Lower leg skin (tissue), 3 donors: Measurements from ENCODE around the gene ACRBP.

ENCODE experiments used
- CTCF ChIP-seq, 3 donors: fragments of 450-650 bp; IDR thresholded peaks; one replicate each; pipeline ENCODE4 v1.5.1; 2016; ENCODE audit warnings: antibody characterized with exemption in 3 of 3, mild to moderate bottlenecking in 3 of 3, moderate library complexity in 2 of 3
- POLR2A ChIP-seq, 2 donors: fragments of 450-650 bp; IDR thresholded peaks; one replicate each; pipeline ENCODE4 v1.6.1; 2016 to 2017; ENCODE audit warnings: antibody characterized with exemption in 2 of 2, mild to moderate bottlenecking in 1 of 2, moderate library complexity in 1 of 2

- TF ChIP-seq CTCF (IDR thresholded peaks at IDR 0.05) (no peak), POLR2A (IDR thresholded peaks at IDR 0.05) (no peak)
These were observed 14.9 kb downstream of the ACRBP start for GRCh38 chr12:6632026-6632983.
